Activated naive CD4-positive, alpha-beta T cell treated with anti-CD3 and anti-CD28 coated beads, Interleukin-2, amount 50 U/mL, for 24 hours (primary cell): ENCODE measurements around the gene CCDC157.
"Not testable (repeated sequence)": the region's sequence is repeated elsewhere in the genome, so short reads cannot be mapped to it uniquely, and the experiment has no call there.

Experiments used
- H3K27ac Mint-ChIP-seq: one replicate; pipeline ENCODE4 v1.8.0; 2021; ENCODE audit warnings: mild to moderate bottlenecking, mixed read lengths
- H3K27me3 Mint-ChIP-seq: one replicate; pipeline ENCODE4 v1.8.0; 2021; ENCODE audit warnings: mixed read lengths
- H3K36me3 Mint-ChIP-seq: one replicate; pipeline ENCODE4 v1.8.0; 2021; ENCODE audit warnings: mixed read lengths
- H3K4me1 Mint-ChIP-seq: one replicate; pipeline ENCODE4 v1.8.0; 2021; ENCODE audit warnings: mixed read lengths
- H3K4me3 Mint-ChIP-seq: one replicate; pipeline ENCODE4 v1.8.0; 2021; ENCODE audit warnings: mild to moderate bottlenecking, mixed read lengths
- H3K9me3 Mint-ChIP-seq: one replicate; pipeline ENCODE4 v1.8.0; 2021; ENCODE audit warnings: mixed read lengths

The CCDC157 gene

GRCh38 chr22:30386960-30387827, 30.4 kb downstream of the CCDC157 start, which contains the start of gene RNF215:
Gene RNF215, minus strand, starts transcription at chr22:30387411. Its CDS starts 98 bp downstream, at chr22:30387313.
- Mint-ChIP-seq H3K4me1 (peaks cover 25% of the 10 kb centered on the region), H3K27me3 (no peaks in the 10 kb centered on the region), H3K9me3 (no peaks in the 10 kb centered on the region), H3K27ac (peak within 1 kb of the TSS; percentile 92), H3K36me3 (no peaks in the 10 kb centered on the region), H3K4me3 (peak within 1 kb of the TSS; percentile 72)

- Mint-ChIP-seq H3K4me3 (peak overlapping the region; percentile 11), H3K4me1 (peaks cover 48% of the 10 kb centered on the region)
These were observed 34.3 kb downstream of the CCDC157 start for GRCh38 chr22:30390974-30391691.

GRCh38 chr22:30392661-30393321, 36.0 kb downstream of the CCDC157 start:
- Mint-ChIP-seq H3K36me3 (no peaks in the 10 kb centered on the region), H3K27ac (no peak overlapping the region), H3K9me3 (no peaks in the 10 kb centered on the region), H3K27me3 (no peaks in the 10 kb centered on the region), H3K4me1 (peaks cover 50% of the 10 kb centered on the region), H3K4me3 (no peak overlapping the region)

More at GRCh38 chr22:30390974-30391691, 34.3 kb downstream of the CCDC157 start:
- Mint-ChIP-seq H3K9me3 (no peaks in the 10 kb centered on the region), H3K27ac (peak overlapping the region; percentile 96), H3K27me3 (no peaks in the 10 kb centered on the region), H3K36me3 (no peaks in the 10 kb centered on the region)

- no peaks in the 10 kb centered on the region for H3K27me3 Mint-ChIP-seq
- H3K4me3 Mint-ChIP-seq = no peak overlapping the region
- H3K36me3 Mint-ChIP-seq = no peaks in the 10 kb centered on the region
- H3K4me1 Mint-ChIP-seq = peaks cover 55% of the 10 kb centered on the region
- no peak overlapping the region for H3K27ac Mint-ChIP-seq
- no peaks in the 10 kb centered on the region for H3K9me3 Mint-ChIP-seq
These were observed 36.5 kb downstream of the CCDC157 start for GRCh38 chr22:30393322-30393680.

- Mint-ChIP-seq H3K36me3 (no peaks in the 10 kb centered on the region), H3K4me3 (no peak overlapping the region), H3K9me3 (no peaks in the 10 kb centered on the region), H3K27ac (peak overlapping the region; percentile 8), H3K27me3 (no peaks in the 10 kb centered on the region), H3K4me1 (peaks cover 61% of the 10 kb centered on the region)
These were observed 37.1 kb downstream of the CCDC157 start for GRCh38 chr22:30393885-30394284.

GRCh38 chr22:30396871-30397655, 40.3 kb downstream of the CCDC157 start, which contains the start of gene SEC14L2:
Gene SEC14L2, plus strand, starts transcription at chr22:30397018. Its CDS starts 99 bp downstream, at chr22:30397117.
- Mint-ChIP-seq H3K27ac (peak within 1 kb of the TSS; percentile 78), H3K36me3 (peaks cover 2% of the 10 kb centered on the region), H3K9me3 (no peaks in the 10 kb centered on the region), H3K4me3 (peak within 1 kb of the TSS; percentile 90), H3K4me1 (peaks cover 55% of the 10 kb centered on the region), H3K27me3 (no peaks in the 10 kb centered on the region)

- Mint-ChIP-seq H3K27ac (peak overlapping the region; percentile 78), H3K4me1 (peaks cover 47% of the 10 kb centered on the region), H3K4me3 (peak overlapping the region; percentile 84), H3K27me3 (no peaks in the 10 kb centered on the region), H3K9me3 (no peaks in the 10 kb centered on the region), H3K36me3 (peaks cover 2% of the 10 kb centered on the region)
These were observed 41.1 kb downstream of the CCDC157 start for GRCh38 chr22:30397656-30398635.

- Mint-ChIP-seq H3K27ac (peak overlapping the region; percentile 93), H3K36me3 (peaks cover 2% of the 10 kb centered on the region), H3K4me3 (peak overlapping the region; percentile 84), H3K4me1 (peaks cover 43% of the 10 kb centered on the region), H3K27me3 (no peaks in the 10 kb centered on the region), H3K9me3 (no peaks in the 10 kb centered on the region)
These were observed 42.2 kb downstream of the CCDC157 start for GRCh38 chr22:30398685-30399680.

- Mint-ChIP-seq H3K4me3 (no peak overlapping the region), H3K9me3 (no peaks in the 10 kb centered on the region), H3K4me1 (peaks cover 41% of the 10 kb centered on the region), H3K27ac (no peak overlapping the region), H3K36me3 (peaks cover 2% of the 10 kb centered on the region), H3K27me3 (no peaks in the 10 kb centered on the region)
These were observed 42.9 kb downstream of the CCDC157 start for GRCh38 chr22:30399718-30400117.

- Mint-ChIP-seq H3K9me3 (no peaks in the 10 kb centered on the region), H3K4me1 (peaks cover 36% of the 10 kb centered on the region), H3K4me3 (no peak overlapping the region), H3K27ac (peak overlapping the region; percentile 30), H3K27me3 (no peaks in the 10 kb centered on the region), H3K36me3 (peaks cover 2% of the 10 kb centered on the region)
These were observed 43.4 kb downstream of the CCDC157 start for GRCh38 chr22:30400159-30400558.

- H3K27me3 Mint-ChIP-seq, H3K9me3 Mint-ChIP-seq, H3K4me3 Mint-ChIP-seq, H3K36me3 Mint-ChIP-seq, H3K27ac Mint-ChIP-seq: not testable (repeated sequence)
- peaks cover 32% of the 10 kb centered on the region for H3K4me1 Mint-ChIP-seq
These were observed 44.2 kb downstream of the CCDC157 start for GRCh38 chr22:30401024-30401423.

- Mint-ChIP-seq H3K27me3 (no peaks in the 10 kb centered on the region), H3K36me3 (peaks cover 5% of the 10 kb centered on the region), H3K4me3 (no peak overlapping the region), H3K27ac (no peak overlapping the region), H3K4me1 (peaks cover 24% of the 10 kb centered on the region), H3K9me3 (no peaks in the 10 kb centered on the region)
These were observed 45.4 kb downstream of the CCDC157 start for GRCh38 chr22:30402028-30402765.

- not testable (repeated sequence) for H3K4me3 Mint-ChIP-seq, H3K9me3 Mint-ChIP-seq, H3K27me3 Mint-ChIP-seq, H3K36me3 Mint-ChIP-seq
- Mint-ChIP-seq H3K4me1 (peaks cover 21% of the 10 kb centered on the region), H3K27ac (peak overlapping the region; percentile 68)
These were observed 45.9 kb downstream of the CCDC157 start for GRCh38 chr22:30402766-30403104.
